Neural progenitor cell (in vitro differentiated cells): ENCODE measurements around the gene SLIT1. TPM values are rescaled to one million over a fixed set of nuclear protein-coding genes. Genes with fewer than 3 reads are reported as not detected.

Source experiments
- DNase-seq: peaks from one replicate; pipeline ENCODE4 v3.0.0-alpha.2; 2016; ENCODE audit warnings: low spot score
- H2AFZ ChIP-seq: fragments of 200-600 bp; sonication (generic); replicated peaks from 2 replicates; pipeline ENCODE4 v1.6.1; 2016; ENCODE audit warnings: antibody characterized with exemption
- H3F3A ChIP-seq: fragments of 200-600 bp; sonication (generic); 2 replicates; pipeline ENCODE4 v1.6.1; 2016; ENCODE audit warnings: antibody characterized with exemption, low read depth
- H3K27ac ChIP-seq: fragments of 200-600 bp; sonication (generic); 2 replicates; pipeline ENCODE4 v1.5.1; 2016; ENCODE audit warnings: mild to moderate bottlenecking
- H3K27me3 ChIP-seq: fragments of 200-600 bp; sonication (generic); 2 replicates; pipeline ENCODE4 v1.6.1; 2016; ENCODE audit warnings: mild to moderate bottlenecking, moderate library complexity
- H3K36me3 ChIP-seq: fragments of 200-600 bp; sonication (generic); 2 replicates; pipeline ENCODE4 v1.5.1; 2016
- H3K4me1 ChIP-seq: fragments of 200-600 bp; sonication (generic); 2 replicates; pipeline ENCODE4 v1.6.1; 2016; ENCODE audit warnings: mixed run types
- H3K4me2 ChIP-seq: fragments of 200-600 bp; sonication (generic); 2 replicates; pipeline ENCODE4 v1.6.1; 2016
- H3K4me3 ChIP-seq: fragments of 200-600 bp; sonication (generic); 2 replicates; pipeline ENCODE4 v1.5.1; 2016
- H3K79me2 ChIP-seq: fragments of 200-600 bp; sonication (generic); 2 replicates; pipeline ENCODE4 v1.6.1; 2016; ENCODE audit warnings: low read depth
- H3K9ac ChIP-seq: fragments of 200-600 bp; sonication (generic); 2 replicates; pipeline ENCODE4 v1.6.1; 2016
- H3K9me3 ChIP-seq: fragments of 200-600 bp; sonication (generic); 2 replicates; pipeline ENCODE4 v1.5.1; 2016; ENCODE audit warnings: low read depth
- H4K20me1 ChIP-seq: fragments of 200-600 bp; sonication (generic); 2 replicates; pipeline ENCODE4 v1.6.1; 2016; ENCODE audit warnings: low read depth
- H3K27ac Mint-ChIP-seq: 3 replicates; pipeline ENCODE4 v1.8.0; 2021; ENCODE audit warnings: mixed read lengths
- H3K27me3 Mint-ChIP-seq: 2 replicates; pipeline ENCODE4 v1.8.0; 2022; ENCODE audit warnings: low read depth, mild to moderate bottlenecking, inconsistent platforms, moderate library complexity, mixed read lengths; ENCODE audit not compliant: insufficient read depth
- H3K36me3 Mint-ChIP-seq: 3 replicates; pipeline ENCODE4 v1.8.0; 2021; ENCODE audit warnings: mixed read lengths
- H3K4me1 Mint-ChIP-seq: 3 replicates; pipeline ENCODE4 v1.8.0; 2021; ENCODE audit warnings: mixed read lengths
- H3K4me3 Mint-ChIP-seq: 3 replicates; pipeline ENCODE4 v1.8.0; 2021; ENCODE audit warnings: mild to moderate bottlenecking, moderate library complexity, mixed read lengths
- H3K9me3 Mint-ChIP-seq: 3 replicates; pipeline ENCODE4 v1.8.0; 2020; ENCODE audit warnings: mixed read lengths
- EZH2 ChIP-seq: fragments of 200-600 bp; sonication (generic); IDR thresholded peaks from 2 replicates; pipeline ENCODE4 v1.6.1; 2017; ENCODE audit warnings: antibody characterized with exemption, mild to moderate bottlenecking, moderate library complexity
- EZH2phosphoT487 ChIP-seq: fragments of 200-600 bp; sonication (generic); IDR thresholded peaks from 2 replicates; pipeline ENCODE4 v1.6.1; 2017; ENCODE audit warnings: antibody characterized with exemption
- total RNA-seq: library from RNA; depleted of rRNA; stranded (reverse); fragments of >200 nt; gene quantifications from 2 replicates; pipeline ENCODE4 v1.2.3, GENCODE V29; 2015; ENCODE audit warnings: low replicate concordance
- TF ChIP-seq, protein P1 (sequence below): fragments of 200-600 bp; sonication (generic); IDR thresholded peaks from 2 replicates; pipeline ENCODE4 v1.5.1; 2017; ENCODE audit warnings: antibody characterized with exemption, mild to moderate bottlenecking

The SLIT1 gene
- total RNA-seq, 1 donor from 2014 or later, result 0.92 TPM

DNA sequence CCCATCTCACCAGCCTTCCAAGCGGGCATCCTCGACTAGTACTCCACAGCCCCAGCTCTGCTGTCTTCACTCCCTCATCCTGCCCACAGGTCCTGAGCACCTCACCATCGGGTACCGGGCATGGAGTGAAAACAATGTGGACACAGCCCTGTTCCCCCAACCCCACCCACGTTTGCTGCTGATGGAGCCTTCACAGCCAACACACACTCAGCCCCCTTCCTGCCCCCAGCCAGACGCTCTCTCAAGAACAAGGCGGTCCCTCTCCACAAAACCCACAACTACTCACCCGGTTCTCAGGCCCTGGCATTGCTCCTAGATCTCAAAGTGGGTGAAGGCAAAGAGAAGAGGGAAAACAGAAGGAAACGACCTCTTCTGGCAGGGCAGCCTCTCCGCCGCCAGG, 56.1 kb downstream of the SLIT1 start:
- Histone ChIP-seq H3K79me2 (no peaks in the 10 kb centered on the region), H3F3A (no peaks in the 10 kb centered on the region), H3K27ac (no peak overlapping the region), H3K9me3 (no peaks in the 10 kb centered on the region), H3K9ac (no peak overlapping the region), H3K4me2 (no peak overlapping the region), H3K27me3 (no peaks in the 10 kb centered on the region), H2AFZ (no peak overlapping the region), H3K36me3 (no peaks in the 10 kb centered on the region), H3K4me3 (no peak overlapping the region), H3K4me1 (peaks cover 18% of the 10 kb centered on the region), H4K20me1 (no peaks in the 10 kb centered on the region)
- Mint-ChIP-seq H3K36me3 (no peaks in the 10 kb centered on the region), H3K4me1 (peaks cover 72% of the 10 kb centered on the region), H3K27ac (peak overlapping the region; percentile 3), H3K4me3 (no peak overlapping the region), H3K27me3 (peaks cover 43% of the 10 kb centered on the region), H3K9me3 (peaks cover 2% of the 10 kb centered on the region)
- TF ChIP-seq EZH2 (no peak), EZH2phosphoT487 (no peak)
- TF ChIP-seq, protein P1, sequence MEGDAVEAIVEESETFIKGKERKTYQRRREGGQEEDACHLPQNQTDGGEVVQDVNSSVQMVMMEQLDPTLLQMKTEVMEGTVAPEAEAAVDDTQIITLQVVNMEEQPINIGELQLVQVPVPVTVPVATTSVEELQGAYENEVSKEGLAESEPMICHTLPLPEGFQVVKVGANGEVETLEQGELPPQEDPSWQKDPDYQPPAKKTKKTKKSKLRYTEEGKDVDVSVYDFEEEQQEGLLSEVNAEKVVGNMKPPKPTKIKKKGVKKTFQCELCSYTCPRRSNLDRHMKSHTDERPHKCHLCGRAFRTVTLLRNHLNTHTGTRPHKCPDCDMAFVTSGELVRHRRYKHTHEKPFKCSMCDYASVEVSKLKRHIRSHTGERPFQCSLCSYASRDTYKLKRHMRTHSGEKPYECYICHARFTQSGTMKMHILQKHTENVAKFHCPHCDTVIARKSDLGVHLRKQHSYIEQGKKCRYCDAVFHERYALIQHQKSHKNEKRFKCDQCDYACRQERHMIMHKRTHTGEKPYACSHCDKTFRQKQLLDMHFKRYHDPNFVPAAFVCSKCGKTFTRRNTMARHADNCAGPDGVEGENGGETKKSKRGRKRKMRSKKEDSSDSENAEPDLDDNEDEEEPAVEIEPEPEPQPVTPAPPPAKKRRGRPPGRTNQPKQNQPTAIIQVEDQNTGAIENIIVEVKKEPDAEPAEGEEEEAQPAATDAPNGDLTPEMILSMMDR, result no peak
- DNase-seq, result no peak

DNA sequence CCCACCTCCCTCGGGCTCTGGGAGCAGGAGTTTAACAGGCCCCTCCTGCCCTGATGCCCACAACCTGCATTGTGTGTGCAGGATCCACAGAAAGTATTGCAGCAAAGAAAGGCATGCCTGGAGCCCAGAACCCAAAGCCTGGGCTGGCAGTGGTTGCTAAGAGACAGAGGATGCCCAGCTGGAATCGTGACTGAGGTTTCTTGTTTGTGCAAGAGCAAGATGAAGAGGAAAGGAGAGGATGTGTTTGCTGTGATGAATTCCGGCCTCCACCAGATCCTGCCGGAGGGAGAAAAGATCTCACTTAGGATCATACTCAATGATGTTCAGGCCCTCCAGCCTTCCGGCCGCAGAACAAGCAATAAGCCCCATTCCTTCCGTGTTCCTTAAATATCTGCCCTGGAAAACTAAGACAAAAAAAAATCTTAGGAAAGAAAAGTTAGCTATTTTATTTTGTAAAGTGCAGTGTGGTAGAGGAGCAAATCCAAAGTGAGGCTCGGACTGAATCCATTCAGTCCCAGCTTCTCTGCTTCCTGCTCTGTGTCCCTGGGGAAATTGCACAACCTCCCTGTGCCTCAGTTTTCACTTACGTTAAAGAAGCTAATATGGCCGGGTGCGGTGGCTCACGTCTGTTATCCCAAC, 57.1 kb downstream of the SLIT1 start:
- TF ChIP-seq EZH2 (no peak), EZH2phosphoT487 (no peak)
- TF ChIP-seq, protein P1, result no peak
- Mint-ChIP-seq H3K36me3 (no peaks in the 10 kb centered on the region), H3K4me1 (peaks cover 72% of the 10 kb centered on the region), H3K27ac (peak overlapping the region; percentile 95), H3K4me3 (peak overlapping the region; percentile 18), H3K27me3 (peaks cover 40% of the 10 kb centered on the region), H3K9me3 (peaks cover 2% of the 10 kb centered on the region)
- no peaks in the 10 kb centered on the region for H3K36me3 ChIP-seq
- DNase-seq, result no peak
- H4K20me1 ChIP-seq, result no peaks in the 10 kb centered on the region
- H3K27me3 ChIP-seq, result no peaks in the 10 kb centered on the region
- no peak overlapping the region for H3K9ac ChIP-seq
- no peak overlapping the region for H3K27ac ChIP-seq
- H3K79me2 ChIP-seq, result no peaks in the 10 kb centered on the region
- H3K4me1 ChIP-seq, result peaks cover 8% of the 10 kb centered on the region
- H3K9me3 ChIP-seq, result no peaks in the 10 kb centered on the region
- H3K4me3 ChIP-seq, result no peak overlapping the region
- H3K4me2 ChIP-seq, result no peak overlapping the region
- no peak overlapping the region for H2AFZ ChIP-seq
- no peaks in the 10 kb centered on the region for H3F3A ChIP-seq

DNA sequence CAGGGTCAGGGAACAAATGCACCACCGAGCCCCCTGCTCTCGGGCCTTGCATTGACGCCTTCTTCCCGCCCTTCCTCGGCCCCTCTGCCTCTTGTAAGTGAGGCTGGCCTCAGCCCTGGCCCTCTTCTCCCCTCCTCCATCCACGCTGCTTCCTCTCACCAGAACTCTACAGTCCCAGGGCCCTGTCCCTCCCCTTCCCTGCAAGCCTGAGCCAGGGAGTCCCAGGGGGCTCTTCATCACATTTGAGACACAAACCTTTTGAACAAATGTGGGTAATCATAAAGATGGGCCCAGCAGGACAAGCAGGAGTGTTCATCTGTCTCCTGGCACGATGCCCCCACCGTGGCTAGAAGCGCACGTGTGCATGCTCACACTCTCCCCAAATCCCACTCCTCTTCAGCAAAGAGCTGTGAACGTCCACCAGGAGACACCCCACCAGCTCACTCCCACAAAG, 57.7 kb downstream of the SLIT1 start:
- H3F3A ChIP-seq, result no peaks in the 10 kb centered on the region
- H3K4me1 ChIP-seq, result peaks cover 8% of the 10 kb centered on the region
- no peaks in the 10 kb centered on the region for H3K36me3 ChIP-seq
- no peaks in the 10 kb centered on the region for H3K36me3 Mint-ChIP-seq
- H3K27ac ChIP-seq, result no peak overlapping the region
- no peaks in the 10 kb centered on the region for H4K20me1 ChIP-seq
- no peaks in the 10 kb centered on the region for H3K79me2 ChIP-seq
- peaks cover 2% of the 10 kb centered on the region for H3K9me3 Mint-ChIP-seq
- H3K4me2 ChIP-seq, result no peak overlapping the region
- no peak overlapping the region for H3K4me3 Mint-ChIP-seq
- no peaks in the 10 kb centered on the region for H3K27me3 ChIP-seq
- peaks cover 71% of the 10 kb centered on the region for H3K4me1 Mint-ChIP-seq
- H2AFZ ChIP-seq, result no peak overlapping the region
- no peak overlapping the region for H3K4me3 ChIP-seq
- DNase-seq, result no peak
- H3K27ac Mint-ChIP-seq, result peak overlapping the region; percentile 95
- H3K27me3 Mint-ChIP-seq, result peaks cover 37% of the 10 kb centered on the region
- no peaks in the 10 kb centered on the region for H3K9me3 ChIP-seq
- no peak for TF ChIP-seq EZH2phosphoT487
- TF ChIP-seq EZH2, result no peak
- TF ChIP-seq, protein P1, result no peak
- no peak overlapping the region for H3K9ac ChIP-seq
